ENCODE measurements around the gene ARID1B. TPM values are rescaled to one million over a fixed set of nuclear protein-coding genes. Genes with fewer than 3 reads are reported as not detected.

ARID1B gene
- total and polyA plus RNA-seq, 9 of the 15 experiments (the other 6 are each of a cell fraction or from before 2014, with no cell fraction given): 12.5 to 50.5 (median 25.8) TPM

GRCh38 chr6:156956286-156956685 lies 179.1 kb downstream of the ARID1B start (continued):
- TF ChIP-seq CHD7 (IDR thresholded peaks at IDR 0.05; ENCODE audit: low read depth, low read length) (no peak), NFE2L1 (tag; IDR thresholded peaks at IDR 0.05; ENCODE audit: borderline replicate concordance, low read depth) (no peak), KDM1A (IDR thresholded peaks at IDR 0.05) (no peak), NFRKB (IDR thresholded peaks at IDR 0.05; ENCODE audit: low read depth) (no peak), ZBTB1 (CRISPR knock-in tag; IDR thresholded peaks at IDR 0.05; ENCODE audit: borderline replicate concordance, low read depth) (no peak), HMG20A (CRISPR knock-in tag; conservative IDR thresholded peaks at IDR 0.05) (no peak), NFIC (IDR thresholded peaks at IDR 0.05) (no peak), BDP1 (IDR thresholded peaks at IDR 0.05; ENCODE audit: insufficient read depth, insufficient read length) (no peak), PTBP1 (IDR thresholded peaks at IDR 0.05; ENCODE audit: low read depth, low read length) (no peak), ZNF707 (CRISPR knock-in tag; conservative IDR thresholded peaks at IDR 0.05) (no peak)
- TF ChIP-seq, protein P1, sequence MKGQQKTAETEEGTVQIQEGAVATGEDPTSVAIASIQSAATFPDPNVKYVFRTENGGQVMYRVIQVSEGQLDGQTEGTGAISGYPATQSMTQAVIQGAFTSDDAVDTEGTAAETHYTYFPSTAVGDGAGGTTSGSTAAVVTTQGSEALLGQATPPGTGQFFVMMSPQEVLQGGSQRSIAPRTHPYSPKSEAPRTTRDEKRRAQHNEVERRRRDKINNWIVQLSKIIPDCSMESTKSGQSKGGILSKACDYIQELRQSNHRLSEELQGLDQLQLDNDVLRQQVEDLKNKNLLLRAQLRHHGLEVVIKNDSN (CRISPR knock-in tag; IDR thresholded peaks at IDR 0.05): no peak
